SK-N-SH (cell line): ENCODE measurements around the gene HNRNPC.

Experiments used
- GABPA ChIP-seq: IDR thresholded peaks from 2 replicates; pipeline ENCODE4 v1.4.0; 2012; ENCODE audit warnings: low read depth, mild to moderate bottlenecking
- GATA2 ChIP-seq: sonication (generic); formaldehyde crosslinking; IDR thresholded peaks from 2 replicates; pipeline ENCODE4 v1.5.0; 2020; ENCODE audit warnings: mild to moderate bottlenecking, missing genetic modification reagents
- POLR2AphosphoS5 ChIP-seq: IDR thresholded peaks from 2 replicates; pipeline ENCODE4 v1.6.1; 2012; ENCODE audit warnings: low read depth, low read length
- RAD21 ChIP-seq: IDR thresholded peaks from 2 replicates; pipeline ENCODE4 v1.6.1; 2012; ENCODE audit warnings: mild to moderate bottlenecking, low read length
- RFX5 ChIP-seq: IDR thresholded peaks from 2 replicates; pipeline ENCODE4 v1.6.1; 2012; ENCODE audit warnings: mild to moderate bottlenecking, improper control_type of control experiment, low read length
- TF ChIP-seq, protein P1 (sequence below): fragments of 200-600 bp; sonication (generic); IDR thresholded peaks from 2 replicates; pipeline ENCODE4 v1.6.1; 2017; ENCODE audit warnings: antibody characterized with exemption, mild to moderate bottlenecking, moderate library complexity
- TF ChIP-seq, protein P2 (sequence below): IDR thresholded peaks from 2 replicates; pipeline ENCODE4 v1.4.0; 2012; ENCODE audit warnings: low read depth, borderline replicate concordance
- TF ChIP-seq, protein P3 (sequence below): fragments of 150-350 bp; IDR thresholded peaks from 2 replicates; pipeline ENCODE4 v1.6.1; 2016; ENCODE audit warnings: mild to moderate bottlenecking, low read depth, low read length

DNA sequence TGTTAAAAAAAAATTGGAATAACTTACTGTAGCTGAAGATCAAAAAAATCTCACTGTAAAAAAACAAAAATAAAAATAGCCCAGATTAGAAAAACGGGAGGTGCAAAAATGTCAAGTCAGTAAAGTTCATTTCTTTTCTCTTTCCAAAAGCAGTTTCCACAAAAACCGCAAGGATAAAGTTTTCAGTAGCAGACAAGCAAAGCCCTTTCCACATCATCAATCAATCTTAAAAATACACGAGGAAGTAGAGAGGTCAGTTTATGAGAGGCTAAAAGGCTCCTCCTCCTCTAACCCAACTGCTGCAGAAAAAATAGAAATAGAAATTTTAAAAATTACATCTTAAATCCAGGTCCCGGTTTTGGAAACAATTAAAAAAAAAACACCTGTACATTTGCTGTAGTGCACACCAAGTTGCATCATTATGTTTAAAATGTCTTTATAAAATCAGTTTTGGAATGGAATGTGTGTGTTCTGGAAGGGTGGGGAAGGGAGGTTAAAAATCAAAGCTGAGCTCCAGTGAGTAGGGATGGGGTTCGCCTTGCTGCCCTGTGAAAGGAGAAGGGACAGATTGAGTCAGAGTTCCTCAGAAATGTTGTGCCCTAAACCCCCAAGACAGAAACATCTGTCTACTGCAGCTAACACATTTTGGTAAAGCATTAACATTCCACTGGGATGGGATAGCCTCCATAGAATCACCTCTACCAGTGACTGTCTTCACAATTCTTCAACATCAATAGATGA is 5.8 kb downstream of the HNRNPC start:
- TF ChIP-seq, protein P1, sequence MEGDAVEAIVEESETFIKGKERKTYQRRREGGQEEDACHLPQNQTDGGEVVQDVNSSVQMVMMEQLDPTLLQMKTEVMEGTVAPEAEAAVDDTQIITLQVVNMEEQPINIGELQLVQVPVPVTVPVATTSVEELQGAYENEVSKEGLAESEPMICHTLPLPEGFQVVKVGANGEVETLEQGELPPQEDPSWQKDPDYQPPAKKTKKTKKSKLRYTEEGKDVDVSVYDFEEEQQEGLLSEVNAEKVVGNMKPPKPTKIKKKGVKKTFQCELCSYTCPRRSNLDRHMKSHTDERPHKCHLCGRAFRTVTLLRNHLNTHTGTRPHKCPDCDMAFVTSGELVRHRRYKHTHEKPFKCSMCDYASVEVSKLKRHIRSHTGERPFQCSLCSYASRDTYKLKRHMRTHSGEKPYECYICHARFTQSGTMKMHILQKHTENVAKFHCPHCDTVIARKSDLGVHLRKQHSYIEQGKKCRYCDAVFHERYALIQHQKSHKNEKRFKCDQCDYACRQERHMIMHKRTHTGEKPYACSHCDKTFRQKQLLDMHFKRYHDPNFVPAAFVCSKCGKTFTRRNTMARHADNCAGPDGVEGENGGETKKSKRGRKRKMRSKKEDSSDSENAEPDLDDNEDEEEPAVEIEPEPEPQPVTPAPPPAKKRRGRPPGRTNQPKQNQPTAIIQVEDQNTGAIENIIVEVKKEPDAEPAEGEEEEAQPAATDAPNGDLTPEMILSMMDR = no peak
- TF ChIP-seq, protein P2, sequence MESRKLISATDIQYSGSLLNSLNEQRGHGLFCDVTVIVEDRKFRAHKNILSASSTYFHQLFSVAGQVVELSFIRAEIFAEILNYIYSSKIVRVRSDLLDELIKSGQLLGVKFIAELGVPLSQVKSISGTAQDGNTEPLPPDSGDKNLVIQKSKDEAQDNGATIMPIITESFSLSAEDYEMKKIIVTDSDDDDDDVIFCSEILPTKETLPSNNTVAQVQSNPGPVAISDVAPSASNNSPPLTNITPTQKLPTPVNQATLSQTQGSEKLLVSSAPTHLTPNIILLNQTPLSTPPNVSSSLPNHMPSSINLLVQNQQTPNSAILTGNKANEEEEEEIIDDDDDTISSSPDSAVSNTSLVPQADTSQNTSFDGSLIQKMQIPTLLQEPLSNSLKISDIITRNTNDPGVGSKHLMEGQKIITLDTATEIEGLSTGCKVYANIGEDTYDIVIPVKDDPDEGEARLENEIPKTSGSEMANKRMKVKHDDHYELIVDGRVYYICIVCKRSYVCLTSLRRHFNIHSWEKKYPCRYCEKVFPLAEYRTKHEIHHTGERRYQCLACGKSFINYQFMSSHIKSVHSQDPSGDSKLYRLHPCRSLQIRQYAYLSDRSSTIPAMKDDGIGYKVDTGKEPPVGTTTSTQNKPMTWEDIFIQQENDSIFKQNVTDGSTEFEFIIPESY = no peak
- TF ChIP-seq RFX5 (no peak), GATA2 (CRISPR knock-in tag) (no peak), RAD21 (no peak), GABPA (no peak), POLR2AphosphoS5 (no peak)
- TF ChIP-seq, protein P3, sequence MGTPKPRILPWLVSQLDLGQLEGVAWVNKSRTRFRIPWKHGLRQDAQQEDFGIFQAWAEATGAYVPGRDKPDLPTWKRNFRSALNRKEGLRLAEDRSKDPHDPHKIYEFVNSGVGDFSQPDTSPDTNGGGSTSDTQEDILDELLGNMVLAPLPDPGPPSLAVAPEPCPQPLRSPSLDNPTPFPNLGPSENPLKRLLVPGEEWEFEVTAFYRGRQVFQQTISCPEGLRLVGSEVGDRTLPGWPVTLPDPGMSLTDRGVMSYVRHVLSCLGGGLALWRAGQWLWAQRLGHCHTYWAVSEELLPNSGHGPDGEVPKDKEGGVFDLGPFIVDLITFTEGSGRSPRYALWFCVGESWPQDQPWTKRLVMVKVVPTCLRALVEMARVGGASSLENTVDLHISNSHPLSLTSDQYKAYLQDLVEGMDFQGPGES = no peak
